Measurements from ENCODE around the gene ADRM1.

ADRM1 gene, protein sequence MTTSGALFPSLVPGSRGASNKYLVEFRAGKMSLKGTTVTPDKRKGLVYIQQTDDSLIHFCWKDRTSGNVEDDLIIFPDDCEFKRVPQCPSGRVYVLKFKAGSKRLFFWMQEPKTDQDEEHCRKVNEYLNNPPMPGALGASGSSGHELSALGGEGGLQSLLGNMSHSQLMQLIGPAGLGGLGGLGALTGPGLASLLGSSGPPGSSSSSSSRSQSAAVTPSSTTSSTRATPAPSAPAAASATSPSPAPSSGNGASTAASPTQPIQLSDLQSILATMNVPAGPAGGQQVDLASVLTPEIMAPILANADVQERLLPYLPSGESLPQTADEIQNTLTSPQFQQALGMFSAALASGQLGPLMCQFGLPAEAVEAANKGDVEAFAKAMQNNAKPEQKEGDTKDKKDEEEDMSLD

DNA sequence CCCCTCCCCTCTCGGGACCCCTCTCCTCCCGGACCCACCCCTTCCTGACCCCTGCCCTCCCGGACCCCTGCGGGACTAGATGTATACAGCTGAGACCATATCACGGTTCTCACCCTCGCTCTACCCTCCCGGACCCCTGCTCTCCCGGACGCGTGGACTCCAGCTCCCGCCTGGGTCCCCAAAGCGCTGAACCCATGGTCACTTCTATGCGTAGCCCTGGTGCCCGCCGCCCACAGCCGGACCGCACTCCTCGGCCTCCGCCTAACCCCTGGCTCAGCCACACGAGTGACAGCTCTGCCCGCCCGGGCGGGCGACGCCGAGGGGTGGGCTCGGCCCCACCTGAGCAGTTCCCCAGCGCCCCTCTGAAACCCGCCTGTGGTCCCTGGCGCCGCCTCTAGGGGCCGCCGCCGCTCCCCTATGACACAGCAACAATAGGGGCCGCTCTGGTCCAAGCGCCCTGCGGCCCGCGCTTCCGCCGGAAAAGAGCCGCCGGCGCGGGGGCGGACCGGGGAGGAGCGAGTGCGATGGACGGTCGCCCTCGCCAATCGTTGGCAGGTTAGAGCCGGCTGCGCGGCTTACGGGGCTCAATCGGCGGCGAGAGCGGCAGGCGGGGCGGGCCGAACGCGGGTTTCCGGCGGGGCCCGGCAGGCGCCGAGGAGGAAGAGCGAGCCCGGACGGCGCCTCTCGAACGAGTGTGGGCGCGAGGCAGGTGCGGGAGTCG lies at the start of gene ADRM1:
TSS of gene ADRM1 (plus strand) at position 657 of the 721 bp plus-strand sequence. CDS start 572 bp downstream, outside the sequence.
- DNase-seq: peak; percentile 96

DNA sequence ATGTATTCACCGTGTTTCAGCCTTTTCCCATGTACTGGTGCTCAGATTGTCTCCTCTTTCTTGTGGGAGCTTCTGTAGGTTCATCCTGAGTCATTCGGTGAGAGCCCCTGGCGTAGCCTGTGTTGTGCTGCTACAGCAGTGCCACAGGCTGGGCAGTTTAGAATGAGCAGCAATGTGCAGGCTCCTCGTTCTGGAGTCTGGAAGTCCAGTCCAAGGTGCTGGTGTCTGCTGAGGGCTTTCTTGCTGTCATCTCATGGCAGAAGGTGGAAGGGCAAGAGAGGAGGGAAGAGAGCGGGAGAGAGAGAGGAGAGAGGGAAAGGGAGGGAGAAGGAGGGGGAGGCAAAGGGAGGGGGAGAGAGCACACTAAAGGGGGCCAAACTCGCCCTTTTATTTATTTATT lies 49.4 kb upstream of the ADRM1 start:
- no peak for DNase-seq

DNA sequence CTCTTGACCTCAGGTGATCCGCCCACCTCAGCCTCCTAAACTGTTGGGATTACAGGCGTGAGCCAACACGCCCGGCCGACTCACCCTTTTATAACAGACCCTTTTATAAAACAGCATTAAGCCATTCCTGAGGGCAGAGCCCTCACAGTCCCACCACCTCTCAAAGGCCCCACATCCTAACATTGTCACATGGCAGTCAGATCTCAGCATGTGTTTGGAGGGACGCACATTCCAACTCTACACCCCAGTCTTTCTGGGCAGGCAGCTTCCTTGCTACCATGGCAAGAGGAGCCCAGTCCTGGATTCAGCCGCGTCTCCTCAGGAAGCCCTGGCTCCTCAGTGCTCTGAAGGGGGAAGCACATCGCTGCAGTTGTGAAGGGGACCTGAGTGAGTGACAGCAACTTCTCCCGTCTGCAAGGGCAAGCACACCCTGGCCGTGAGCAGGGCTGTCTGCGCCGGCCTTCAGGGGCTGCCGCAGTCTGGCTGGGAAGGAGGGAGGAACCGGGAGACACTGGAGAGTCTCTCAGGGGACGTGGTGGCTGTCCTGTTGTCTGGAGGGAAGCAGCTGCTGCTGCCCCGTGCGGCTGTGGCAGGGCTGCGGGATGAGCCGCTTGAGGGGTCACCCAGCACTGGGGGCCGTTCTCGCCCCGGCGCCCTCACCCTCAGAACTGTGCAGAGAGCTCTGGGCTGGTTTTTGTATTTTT lies 48.6 kb upstream of the ADRM1 start:
- DNase-seq: no peak

DNA sequence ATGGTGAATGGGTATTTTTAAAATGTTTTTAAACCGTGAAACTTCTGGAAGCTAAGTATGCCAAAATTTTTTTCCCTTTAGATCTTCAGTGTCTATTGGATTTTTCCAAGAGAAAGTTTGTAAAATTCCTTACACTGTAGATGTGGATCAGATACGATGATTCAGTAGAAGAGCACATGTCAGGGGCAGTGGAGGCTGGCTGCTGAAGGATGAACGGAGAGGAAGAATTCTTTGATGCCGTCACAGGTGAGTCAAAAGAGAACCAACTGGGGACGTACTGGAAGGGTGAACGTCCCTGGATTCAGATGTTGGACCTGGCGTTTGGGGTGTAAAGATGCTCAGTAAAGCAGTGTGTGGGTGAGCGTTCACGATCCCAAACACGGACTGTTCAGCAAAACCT lies 46.8 kb upstream of the ADRM1 start:
- no peak for DNase-seq

DNA sequence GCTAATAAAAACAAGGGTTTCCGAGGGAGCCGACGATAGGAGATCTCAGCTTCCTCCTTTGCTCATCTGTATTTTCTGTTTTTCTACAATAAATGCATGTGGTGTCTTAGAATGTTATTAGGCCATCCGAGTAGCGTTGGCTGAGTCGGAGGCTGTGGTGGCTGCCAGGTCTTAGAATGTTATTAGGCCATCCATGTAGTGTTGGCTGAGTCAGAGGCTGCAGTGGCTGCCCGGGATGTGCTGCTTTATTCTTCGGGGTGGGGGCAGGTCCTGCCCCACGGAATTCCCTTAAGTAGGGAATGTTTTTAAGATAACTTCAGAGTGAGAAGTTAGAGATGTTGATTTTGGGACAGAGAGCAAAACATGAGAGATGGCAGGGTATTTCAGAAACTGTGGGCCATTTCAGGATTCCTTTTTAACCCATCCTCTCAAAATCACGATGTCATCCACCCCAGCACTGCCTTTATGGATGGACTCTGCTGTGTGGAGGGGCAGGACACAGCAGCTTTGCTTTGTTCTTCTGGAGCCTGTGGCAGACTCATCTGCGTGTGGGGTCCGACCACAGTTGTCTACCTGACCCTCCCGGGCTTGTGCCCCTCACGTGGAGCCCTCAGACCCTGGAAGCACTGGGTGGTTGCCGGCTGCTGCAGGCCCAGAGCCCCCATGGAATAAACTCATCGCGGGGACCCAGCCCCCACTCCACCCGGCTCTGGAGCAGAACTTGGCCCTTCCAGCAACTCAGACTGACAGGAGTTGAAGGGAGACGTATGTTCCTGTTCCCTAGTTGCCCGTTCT lies 44.1 kb upstream of the ADRM1 start:
- DNase-seq: no peak

DNA sequence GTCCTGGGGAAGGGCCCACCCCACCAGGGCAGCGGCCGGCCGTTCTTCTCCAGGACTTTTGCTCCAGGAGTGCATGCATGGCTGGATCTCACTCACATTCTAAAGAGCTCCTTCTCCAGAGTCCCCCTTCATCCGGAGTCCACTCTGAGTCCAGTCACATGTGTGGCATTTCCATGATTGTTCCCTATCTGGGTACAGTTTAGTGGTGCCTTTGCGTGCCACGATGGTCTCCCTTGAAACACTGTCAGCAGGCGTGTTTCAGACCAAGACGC lies 43.6 kb upstream of the ADRM1 start:
- DNase-seq: no peak

DNA sequence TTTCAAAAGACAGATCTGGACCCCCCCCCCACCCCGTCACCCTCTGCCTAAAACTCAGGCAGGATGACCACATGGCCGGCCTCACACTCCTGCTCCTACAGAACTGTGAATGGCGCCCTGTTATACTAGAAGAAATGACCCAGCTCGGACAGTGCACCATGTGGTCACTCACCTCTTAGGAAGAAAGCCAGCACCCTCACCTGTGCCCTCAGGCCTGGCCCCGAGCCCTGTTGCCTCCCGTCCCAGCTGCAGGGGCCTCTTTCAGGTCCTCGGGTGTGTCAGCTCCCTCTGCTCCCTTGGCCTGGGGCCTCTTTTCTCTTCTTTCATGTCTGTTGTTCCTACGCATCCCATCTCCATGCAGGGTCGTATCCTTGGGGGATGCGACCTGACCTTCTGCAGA lies 40.7 kb upstream of the ADRM1 start:
- no peak for DNase-seq

DNA sequence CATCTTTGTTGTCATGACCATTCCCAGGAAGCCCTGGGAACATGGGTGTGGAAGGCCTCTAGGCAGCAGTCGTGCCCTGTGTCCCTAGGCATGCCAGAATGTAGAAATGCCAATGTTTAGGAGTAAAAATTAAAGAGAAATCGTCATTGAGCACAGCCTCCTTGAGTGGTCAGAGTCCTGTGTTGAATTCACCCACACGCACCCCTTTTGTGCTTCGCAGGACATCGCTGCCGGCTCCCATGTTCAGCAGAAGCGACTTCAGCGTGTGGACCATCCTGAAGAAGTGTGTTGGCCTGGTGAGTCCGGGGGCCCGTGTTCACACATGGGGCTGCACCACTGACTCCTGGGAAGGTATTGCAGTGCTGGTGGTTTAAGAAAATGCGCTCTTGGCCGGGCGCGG lies 39.4 kb upstream of the ADRM1 start:
- DNase-seq: no peak

DNA sequence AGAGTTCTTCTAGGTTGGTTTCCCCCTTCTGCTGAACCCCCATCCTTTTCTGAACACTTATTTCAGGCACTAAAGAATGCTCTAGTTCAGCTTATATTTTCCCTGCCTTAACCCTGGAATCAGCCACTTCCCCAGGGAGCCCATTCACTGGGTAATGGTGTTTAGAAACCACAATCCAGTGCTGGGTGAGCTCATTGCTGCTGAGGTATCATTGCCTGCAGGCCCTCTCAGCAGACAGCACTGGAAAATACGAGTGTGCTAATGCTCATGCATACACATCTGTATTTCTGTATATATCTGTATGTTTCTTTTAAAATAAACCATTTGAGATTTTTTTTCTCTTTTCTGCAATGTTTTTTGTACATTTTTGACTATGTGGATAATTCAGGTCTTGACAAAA lies 37.4 kb upstream of the ADRM1 start:
- no peak for DNase-seq

DNA sequence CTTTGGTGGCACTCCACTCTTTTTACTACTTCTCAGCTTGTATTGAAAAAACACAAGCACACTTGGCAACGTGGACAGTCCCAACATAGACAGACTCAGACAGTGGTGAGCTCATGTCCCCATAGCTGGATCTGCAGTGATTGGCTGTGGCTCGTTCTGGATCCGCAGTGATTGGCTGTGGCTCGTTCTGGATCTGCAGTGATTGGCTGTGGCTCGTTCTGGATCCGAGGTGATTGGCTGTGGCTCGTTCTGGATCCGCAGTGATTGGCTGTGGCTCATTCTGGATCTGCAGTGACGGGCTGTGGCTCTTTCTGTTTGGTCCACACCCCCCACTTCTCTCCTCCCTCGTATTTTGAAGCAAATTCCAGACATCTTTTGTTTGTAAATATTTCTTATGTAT lies 36.5 kb upstream of the ADRM1 start:
- no peak for DNase-seq

DNA sequence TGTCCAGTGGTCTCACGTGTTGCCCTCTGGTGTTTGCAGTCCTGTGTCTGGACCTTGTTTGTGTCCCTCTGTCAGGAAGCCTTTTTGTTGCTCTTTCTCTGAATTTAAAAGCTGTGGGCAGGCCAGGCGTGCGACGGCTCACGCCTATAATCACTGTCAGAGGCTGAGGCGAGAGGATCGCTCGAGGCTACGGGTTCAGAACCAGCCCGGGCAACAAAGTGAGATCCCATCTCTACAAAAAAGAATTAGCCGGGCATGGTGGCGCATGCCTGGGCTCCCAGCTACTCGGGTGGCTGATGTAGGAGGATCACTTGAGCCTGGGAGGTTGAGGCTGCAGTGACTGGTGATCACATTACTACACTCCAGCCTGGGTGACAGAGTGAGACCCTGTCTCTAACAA lies 35.9 kb upstream of the ADRM1 start:
- DNase-seq: no peak

DNA sequence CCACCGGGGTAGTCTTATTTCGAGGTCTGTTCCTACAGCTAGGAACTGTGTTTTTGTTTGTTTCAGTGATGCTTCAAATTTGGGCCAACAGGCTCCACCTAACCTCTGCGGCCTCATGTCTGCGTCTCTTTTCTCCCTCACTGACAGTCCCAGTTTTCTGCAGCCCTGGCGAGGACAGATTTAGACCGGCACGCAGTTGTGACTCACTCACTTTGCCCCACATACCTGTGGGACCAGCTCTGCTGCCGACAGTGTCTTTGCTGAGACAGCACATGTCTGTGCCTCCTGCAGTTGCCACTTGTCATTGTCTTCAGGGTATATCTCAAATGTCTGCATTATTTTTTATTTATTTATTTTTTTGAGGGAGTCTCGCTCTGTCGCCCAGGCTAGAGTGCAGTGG lies 35.3 kb upstream of the ADRM1 start:
- no peak for DNase-seq

DNA sequence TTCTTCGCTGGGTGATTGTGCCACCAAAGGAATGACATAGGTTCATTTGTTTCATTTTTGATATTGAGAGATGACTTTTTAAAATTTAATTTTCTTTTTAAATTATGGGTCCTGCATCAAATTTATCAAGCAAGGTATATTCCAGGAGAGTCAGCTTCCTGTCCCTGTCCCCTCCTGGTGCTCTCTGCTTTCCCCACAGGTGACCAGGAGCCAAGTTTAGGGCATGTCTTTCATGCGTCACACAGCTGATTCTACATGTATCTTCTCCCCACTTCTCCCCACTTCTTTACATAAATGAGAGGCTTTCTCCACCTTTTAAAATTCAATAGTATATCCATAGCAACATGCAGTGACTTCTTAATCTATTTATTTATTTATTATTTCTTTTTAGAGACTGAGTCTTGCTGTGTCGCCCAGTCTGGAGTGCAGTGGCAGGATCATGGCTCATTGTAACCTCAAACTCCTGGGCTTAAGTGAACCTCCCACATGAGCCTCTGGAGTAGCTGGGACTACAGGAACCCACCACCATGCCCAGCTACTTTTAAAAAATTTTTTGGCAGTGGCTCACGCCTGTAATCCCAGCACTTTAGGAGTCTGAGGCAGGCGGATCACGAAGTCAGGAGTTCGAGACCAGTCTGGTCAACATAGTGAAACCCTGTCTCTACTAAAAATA lies 34.4 kb upstream of the ADRM1 start:
- DNase-seq: no peak

DNA sequence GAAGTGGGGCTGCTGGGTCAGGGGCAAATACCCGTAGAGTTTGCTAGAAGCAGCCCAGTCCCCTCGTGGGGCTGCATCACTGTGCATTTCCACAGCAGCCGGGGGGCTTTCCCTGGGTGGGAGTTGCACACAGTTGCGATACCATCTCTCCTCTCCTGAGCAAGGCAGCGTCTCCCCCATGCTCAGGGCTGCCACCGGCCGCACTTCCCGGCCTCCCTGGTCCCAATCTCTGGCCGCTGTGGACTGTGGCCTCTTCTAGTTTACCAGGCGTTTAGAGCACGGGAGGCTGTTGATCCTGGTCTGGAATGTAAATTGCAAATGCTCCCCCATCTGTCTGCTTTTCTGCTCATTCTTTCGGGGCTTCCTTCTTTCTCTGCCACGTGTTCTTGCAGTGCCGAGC lies 33.4 kb upstream of the ADRM1 start:
- no peak for DNase-seq

DNA sequence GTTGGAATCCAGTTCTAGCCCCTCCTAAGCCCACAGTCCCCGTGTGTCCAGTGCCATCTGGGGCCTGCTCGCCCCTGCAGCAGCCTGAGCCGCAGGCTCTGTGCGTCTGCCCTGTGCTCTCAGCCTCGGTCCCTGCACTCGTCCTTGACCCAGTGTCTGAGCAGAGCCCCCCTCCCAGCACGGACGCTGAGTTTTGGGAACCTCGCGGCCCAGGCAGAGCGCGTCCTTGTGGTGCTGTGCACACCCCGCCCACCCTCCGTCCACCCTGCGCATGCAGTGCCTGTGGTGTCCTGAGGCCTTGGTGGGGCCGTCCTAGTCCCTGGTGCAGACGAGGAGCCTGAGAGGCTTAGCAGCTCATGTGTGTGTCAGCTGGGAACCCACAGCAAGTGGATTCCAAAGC lies 32.9 kb upstream of the ADRM1 start:
- DNase-seq: no peak

DNA sequence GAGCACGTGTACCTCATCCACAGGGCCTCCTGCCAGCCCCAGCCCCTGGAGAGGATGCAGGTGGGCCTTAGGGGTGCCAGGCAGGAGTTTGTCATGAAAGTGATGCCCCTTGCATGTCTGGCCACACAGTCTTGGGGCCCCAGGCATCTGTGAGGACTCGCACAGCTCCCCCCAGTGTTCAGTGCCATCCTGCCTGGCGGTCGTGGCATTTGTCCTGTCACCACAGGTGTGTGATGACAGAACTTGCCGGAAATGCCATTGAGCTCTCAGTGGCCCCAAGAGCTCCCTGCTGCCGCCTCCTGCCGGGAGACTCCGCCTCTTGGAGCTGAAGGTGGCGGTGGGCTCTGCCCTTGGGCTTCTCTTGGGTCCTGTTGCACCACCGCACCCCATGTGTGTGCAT lies 30.6 kb upstream of the ADRM1 start:
- DNase-seq: no peak

DNA sequence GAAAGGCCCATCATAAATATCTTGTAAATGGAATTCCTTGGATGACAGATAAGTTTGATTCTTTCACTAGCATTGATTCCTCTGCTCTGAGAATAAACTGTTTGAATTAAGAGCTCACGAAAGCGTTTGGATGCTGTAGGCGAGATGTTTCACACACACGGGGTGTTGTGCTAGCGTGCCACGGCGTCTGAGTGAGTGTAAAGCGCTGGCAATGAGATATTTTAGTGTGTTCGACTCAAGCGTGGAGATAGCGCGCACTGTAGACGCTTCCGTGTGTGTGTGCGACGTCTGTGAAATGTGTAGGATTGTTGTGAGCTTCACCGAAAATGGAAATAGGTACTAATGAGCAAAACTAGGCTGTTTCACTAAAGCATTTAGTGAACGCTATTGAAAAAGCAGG lies 29.4 kb upstream of the ADRM1 start:
- no peak for DNase-seq

DNA sequence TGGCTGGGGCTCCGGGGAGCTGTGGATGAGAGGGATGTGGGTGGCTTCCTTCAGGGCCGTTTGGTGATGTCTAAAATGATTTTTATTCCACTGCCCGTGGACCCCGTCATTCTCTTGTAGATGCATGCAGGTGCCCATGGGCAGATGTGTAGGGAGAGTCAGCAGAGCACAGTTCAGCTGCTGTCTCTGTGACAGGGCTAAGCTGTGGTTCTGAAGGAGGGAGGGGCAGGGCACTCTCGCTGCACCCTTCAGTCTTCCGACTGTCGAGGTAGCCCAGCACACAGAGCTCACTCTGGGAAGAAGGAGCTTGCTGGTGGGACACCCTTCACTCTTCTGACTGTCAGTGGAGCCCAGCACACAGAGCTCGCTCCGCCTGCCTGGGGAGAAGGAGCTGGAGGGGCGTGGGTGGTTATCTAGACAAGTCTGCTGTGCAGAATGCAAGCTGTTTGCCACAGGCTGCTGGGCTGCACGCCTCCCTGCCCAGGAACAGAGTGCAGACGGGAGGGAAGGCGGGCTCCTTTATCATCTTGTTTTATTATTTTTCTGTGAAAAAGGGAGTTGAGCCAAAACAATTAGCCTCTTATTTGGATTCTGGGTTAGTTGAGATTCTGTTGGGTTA lies 28.4 kb upstream of the ADRM1 start:
- DNase-seq: no peak

DNA sequence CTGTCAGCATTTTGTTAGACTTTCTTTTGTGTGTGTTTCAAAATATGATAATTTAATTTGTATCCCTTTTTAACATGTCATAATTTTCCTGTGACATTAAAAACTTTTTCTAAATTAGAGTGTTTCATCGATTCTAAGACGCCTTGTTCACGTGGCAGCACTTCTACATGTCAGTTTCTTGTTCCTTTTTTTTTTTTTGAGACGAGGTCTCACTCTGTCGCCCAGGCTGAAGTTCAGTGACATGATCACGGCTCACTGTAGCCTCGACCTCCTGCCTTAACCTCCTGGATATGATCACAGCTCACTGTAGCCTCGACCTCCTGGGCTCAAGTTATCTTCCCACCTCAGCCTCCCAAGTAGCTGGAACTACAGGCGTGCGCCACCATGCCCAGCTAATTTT lies 27.6 kb upstream of the ADRM1 start:
- DNase-seq: no peak

DNA sequence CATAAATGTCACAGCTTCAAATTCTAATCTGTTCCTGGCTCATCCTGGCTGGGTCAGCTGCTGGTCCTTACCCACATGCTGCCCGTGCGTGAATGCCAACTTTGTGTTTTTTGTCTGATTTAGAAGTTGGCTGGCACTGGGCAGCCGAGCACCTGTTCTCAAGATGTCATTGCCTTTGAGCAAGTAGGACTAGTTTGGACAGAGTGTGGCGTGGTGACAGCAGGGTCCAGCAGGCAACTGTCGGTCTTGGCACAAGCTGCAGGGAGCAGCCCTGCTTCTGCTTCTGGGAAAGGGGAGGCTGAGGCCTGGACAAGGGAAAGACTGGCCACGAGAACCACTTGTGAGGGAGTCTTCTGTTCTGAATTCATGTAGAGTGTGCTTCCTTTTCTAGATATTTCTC lies 26.4 kb upstream of the ADRM1 start:
- no peak for DNase-seq

DNA sequence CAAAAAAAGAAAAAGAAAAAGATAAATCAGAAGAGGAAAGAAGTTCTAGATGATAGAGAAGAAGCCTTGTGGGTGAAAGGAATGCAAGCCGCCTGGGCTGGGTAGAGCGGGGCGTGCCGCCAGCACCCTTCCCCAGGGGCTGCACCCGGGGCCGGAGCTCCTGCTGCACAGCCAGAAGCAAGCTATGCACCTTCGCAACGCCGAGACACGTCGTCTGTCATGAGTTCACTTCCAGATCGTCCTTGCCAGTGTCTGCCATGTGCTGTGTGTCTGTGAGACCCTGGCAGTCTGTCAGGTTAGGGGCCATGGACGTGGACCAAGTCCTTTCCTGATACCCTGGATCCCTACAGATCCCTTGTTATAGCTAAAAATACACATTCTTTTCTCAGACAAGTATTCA lies 25.5 kb upstream of the ADRM1 start:
- DNase-seq: no peak

DNA sequence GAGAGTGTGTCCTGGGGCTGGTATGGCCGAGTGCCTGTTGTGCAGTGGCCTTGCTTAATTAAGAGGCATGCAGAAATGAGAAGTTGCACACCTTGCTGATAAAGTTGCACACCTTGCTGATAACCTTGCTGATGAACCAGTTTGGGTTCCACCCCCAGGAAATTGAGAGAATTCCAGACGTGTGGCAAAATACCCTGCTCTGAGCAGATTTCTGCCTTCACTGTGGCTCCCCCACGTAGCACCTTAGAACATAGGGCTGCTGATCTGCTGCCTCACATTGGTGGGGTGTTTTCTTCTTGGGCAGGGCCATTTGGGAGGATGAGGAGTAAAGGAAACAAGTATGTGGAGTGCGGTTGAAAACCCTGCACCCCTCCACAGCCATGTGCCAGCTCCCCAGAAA lies 22.5 kb upstream of the ADRM1 start:
- DNase-seq: no peak

Data from NCI-H526 treated with DMSO at 0.1 percent for 48 hours (cell line).